ENCODE data around the gene NECTIN1. TPM values are rescaled to one million over a fixed set of nuclear protein-coding genes. Genes with fewer than 3 reads are reported as not detected.

NECTIN1 gene
- total and polyA plus RNA-seq, 2 of the 13 experiments (the other 11 are each of a cell fraction or from before 2014, with no cell fraction given), result 3.9 to 7.3 TPM

GRCh38 chr11:119701591-119702549 lies 27.1 kb downstream of the NECTIN1 start:
- Histone ChIP-seq H3K36me3 (replicated peaks in 1 of 2; ENCODE audit: control insufficient read depth in 1 of 2, insufficient read depth in 2 of 2, low read length in 2 of 2) (no peaks in the 10 kb centered on the region), H3K79me2 (ENCODE audit: insufficient read depth, low read length) (no peaks in the 10 kb centered on the region), H4K20me1 (ENCODE audit: insufficient read depth, low read length) (no peaks in the 10 kb centered on the region), H3K4me2 (ENCODE audit: low read depth, low read length) (no peak overlapping the region), H3K4me3 (replicated peaks in 1 of 3; ENCODE audit: insufficient read depth in 1 of 3, low read depth in 2 of 3, low read length in 3 of 3) (no peak overlapping the region), H3K27ac (ENCODE audit: extremely low read length, insufficient read depth, low read length) (no peak overlapping the region), H3K4me1 (ENCODE audit: insufficient read depth, low read length) (peaks cover 39% of the 10 kb centered on the region), H3K9ac (ENCODE audit: insufficient read depth, low read depth, low read length) (no peak overlapping the region), H3K27me3 (ENCODE audit: control insufficient read depth in 1 of 2, insufficient read depth in 2 of 2, low read length in 2 of 2) (no peaks in the 10 kb centered on the region), H3K9me3 (ENCODE audit: low read length) (no peaks in the 10 kb centered on the region), H2AFZ (ENCODE audit: low read length) (no peak overlapping the region)
- FAIRE-seq (no peak), DNase-seq (ENCODE audit: low spot score) (no peak), ATAC-seq (no peak)
- no TSS peak for BruUV-seq (replicated peaks)
- in situ Hi-C loops (cut with HindIII; ENCODE audit: extremely low pct_ligation_motif_present, low pct_unique_long_range_greater_than_20kb), result no loop called here
- WGBS (ENCODE audit: low lambda C conversion rate), result 91% methylated on average over 14 of the region's 15 CpGs
- POLR2A ChIA-PET, result interaction anchor here (1.3 to 1.6 kb wide), 2 partner anchors 11 to 27 kb away, joined by 3 to 4 read pairs; partner anchors contain the start of gene NECTIN1
- CTCF ChIA-PET (ENCODE audit: low intra/inter-chr PET ratio, low total read pairs), result no interaction called here
- intact Hi-C loops (cut with micrococcal nuclease; ENCODE audit: unreplicated experiment), result no loop called here
- TF ChIP-seq ZNF121 (CRISPR knock-in tag; IDR thresholded peaks at IDR 0.05), result no peak
- no peak for TF ChIP-seq ZFP36L2 (CRISPR knock-in tag; IDR thresholded peaks at IDR 0.05)
- TF ChIP-seq NR2F2 (IDR thresholded peaks at IDR 0.05; ENCODE audit: borderline replicate concordance, low read depth), result no peak
- TF ChIP-seq GRHL1 (CRISPR knock-in tag; conservative IDR thresholded peaks at IDR 0.05), result no peak
- TF ChIP-seq ZIK1 (CRISPR knock-in tag; IDR thresholded peaks at IDR 0.05; ENCODE audit: borderline replicate concordance, low read depth), result no peak
- no peak for TF ChIP-seq DMTF1 (CRISPR knock-in tag; IDR thresholded peaks at IDR 0.05)
- TF ChIP-seq ZNF652 (CRISPR knock-in tag; IDR thresholded peaks at IDR 0.05; ENCODE audit: borderline replicate concordance, low read depth), result no peak
- no peak for TF ChIP-seq ZNF136 (CRISPR knock-in tag; IDR thresholded peaks at IDR 0.05; ENCODE audit: low read depth)
- no peak for TF ChIP-seq NFE2 (CRISPR knock-in tag; IDR thresholded peaks at IDR 0.05)
- no peak for TF ChIP-seq SMAD9 (CRISPR knock-in tag; IDR thresholded peaks at IDR 0.05)
- TF ChIP-seq ZNF446 (CRISPR knock-in tag; IDR thresholded peaks at IDR 0.05), result no peak
- no peak for TF ChIP-seq ISL2 (CRISPR knock-in tag; IDR thresholded peaks at IDR 0.05)
- TF ChIP-seq SRY (CRISPR knock-in tag; IDR thresholded peaks at IDR 0.05), result no peak
- no peak for TF ChIP-seq MNT (IDR thresholded peaks at IDR 0.05)
- no peak for TF ChIP-seq ZNF782 (CRISPR knock-in tag; IDR thresholded peaks at IDR 0.05; ENCODE audit: borderline replicate concordance)

All from HepG2 (cell line).